Activated CD4-positive, alpha-beta T cell treated with anti-CD3 and anti-CD28 coated beads, Interleukin-2, amount 10 ng/mL, durations not matched to agents 7 days and 5 days (primary cell): ENCODE measurements around the gene CNKSR3. TPM values are rescaled to one million over a fixed set of nuclear protein-coding genes. Genes with fewer than 3 reads are reported as not detected.

Experiments used
- CTCF ChIA-PET: fragments of 350-600 bp; sonication (Branson Sonifier 250); formaldehyde crosslinking; loops from one replicate; lab custom pipeline; 2021; ENCODE audit warnings: antibody characterized with exemption; lab: Charles Lee
- POLR2A ChIA-PET: fragments of 350-600 bp; sonication (Branson Sonifier 250); formaldehyde crosslinking; loops from one replicate; lab custom pipeline; 2021; ENCODE audit warnings: antibody characterized with exemption; lab: Charles Lee
- DNase-seq: peaks from one replicate; pipeline ENCODE4 v3.0.0-alpha.2; 2020
- H3K27ac Mint-ChIP-seq: one replicate; pipeline ENCODE4 v1.8.0; 2021; ENCODE audit warnings: mild to moderate bottlenecking, moderate library complexity, mixed read lengths
- H3K27me3 Mint-ChIP-seq: one replicate; pipeline ENCODE4 v1.8.0; 2021; ENCODE audit warnings: mixed read lengths
- H3K36me3 Mint-ChIP-seq: one replicate; pipeline ENCODE4 v1.8.0; 2021; ENCODE audit warnings: low read depth, mixed read lengths
- H3K4me1 Mint-ChIP-seq: one replicate; pipeline ENCODE4 v1.8.0; 2021; ENCODE audit warnings: mixed read lengths
- H3K4me3 Mint-ChIP-seq: one replicate; pipeline ENCODE4 v1.8.0; 2021; ENCODE audit warnings: mild to moderate bottlenecking, moderate library complexity, mixed read lengths
- H3K9me3 Mint-ChIP-seq: one replicate; pipeline ENCODE4 v1.8.0; 2021; ENCODE audit warnings: mixed read lengths
- total RNA-seq, 2 experiments: library from RNA; stranded (reverse); gene quantifications; one replicate each; pipeline ENCODE4 v1.2.3, GENCODE V29; 2021

Gene CNKSR3
- total RNA-seq, 2 experiments from 2014 or later: not detected

- no peaks in the 10 kb centered on the region for H3K9me3 Mint-ChIP-seq
- DNase-seq: no peak
- H3K27me3 Mint-ChIP-seq: no peaks in the 10 kb centered on the region
- no peak overlapping the region for H3K4me3 Mint-ChIP-seq
- H3K4me1 Mint-ChIP-seq: no peaks in the 10 kb centered on the region
- CTCF ChIA-PET: interaction anchor here (0.6 to 0.7 kb wide), 2 partner anchors 39 to 69 kb away, joined by 3 read pairs; no protein-coding TSS in a partner anchor
- H3K27ac Mint-ChIP-seq: no peak overlapping the region
- POLR2A ChIA-PET: no interaction called here
- no peaks in the 10 kb centered on the region for H3K36me3 Mint-ChIP-seq
Observed at GRCh38 chr6:154446984-154447383, 63.5 kb downstream of the CNKSR3 start.

- no peak overlapping the region for H3K4me3 Mint-ChIP-seq
- H3K9me3 Mint-ChIP-seq: no peaks in the 10 kb centered on the region
- ChIA-PET CTCF (interaction anchor here (1.9 kb wide), 1 partner anchor 11 kb away, joined by 5 read pairs; no protein-coding TSS in a partner anchor), POLR2A (interaction anchor here (1.0 kb wide), 1 partner anchor 14 kb away, joined by 3 read pairs; no protein-coding TSS in a partner anchor)
- no peaks in the 10 kb centered on the region for H3K27me3 Mint-ChIP-seq
- no peaks in the 10 kb centered on the region for H3K36me3 Mint-ChIP-seq
- H3K27ac Mint-ChIP-seq: no peak overlapping the region
- no peak for DNase-seq
- H3K4me1 Mint-ChIP-seq: no peaks in the 10 kb centered on the region
Observed at GRCh38 chr6:154445417-154445816, 65.1 kb downstream of the CNKSR3 start.

- Mint-ChIP-seq H3K36me3 (no peaks in the 10 kb centered on the region), H3K27me3 (no peaks in the 10 kb centered on the region), H3K27ac (no peak overlapping the region), H3K4me3 (no peak overlapping the region), H3K4me1 (no peaks in the 10 kb centered on the region), H3K9me3 (no peaks in the 10 kb centered on the region)
- POLR2A ChIA-PET: no interaction called here
- CTCF ChIA-PET: no interaction called here
- no peak for DNase-seq
Observed at GRCh38 chr6:154441995-154442310, 68.5 kb downstream of the CNKSR3 start.

- H3K4me3 Mint-ChIP-seq: no peak overlapping the region
- CTCF ChIA-PET: interaction anchor here (0.7 kb wide), 1 partner anchor 9 kb away, joined by 3 read pairs; no protein-coding TSS in a partner anchor
- H3K36me3 Mint-ChIP-seq: no peaks in the 10 kb centered on the region
- POLR2A ChIA-PET: no interaction called here
- no peaks in the 10 kb centered on the region for H3K9me3 Mint-ChIP-seq
- no peak for DNase-seq
- H3K27ac Mint-ChIP-seq: no peak overlapping the region
- no peaks in the 10 kb centered on the region for H3K4me1 Mint-ChIP-seq
- H3K27me3 Mint-ChIP-seq: no peaks in the 10 kb centered on the region
Observed at GRCh38 chr6:154440422-154441043, 70.0 kb downstream of the CNKSR3 start.

GRCh38 chr6:154440022-154440421 is 70.5 kb downstream of the CNKSR3 start:
- Mint-ChIP-seq H3K27me3 (no peaks in the 10 kb centered on the region), H3K27ac (no peak overlapping the region), H3K36me3 (no peaks in the 10 kb centered on the region), H3K4me3 (no peak overlapping the region), H3K9me3 (no peaks in the 10 kb centered on the region), H3K4me1 (no peaks in the 10 kb centered on the region)
- no peak for DNase-seq
- CTCF ChIA-PET: no interaction called here
- POLR2A ChIA-PET: no interaction called here

GRCh38 chr6:154438882-154439415 is 71.5 kb downstream of the CNKSR3 start:
- CTCF ChIA-PET: no interaction called here
- no peaks in the 10 kb centered on the region for H3K9me3 Mint-ChIP-seq

GRCh38 chr6:154435400-154435945 is 75.0 kb downstream of the CNKSR3 start:
- Mint-ChIP-seq H3K9me3 (no peaks in the 10 kb centered on the region), H3K4me1 (no peaks in the 10 kb centered on the region), H3K4me3 (no peak overlapping the region), H3K27me3 (peaks cover 2% of the 10 kb centered on the region), H3K27ac (no peak overlapping the region), H3K36me3 (no peaks in the 10 kb centered on the region)
- ChIA-PET CTCF (no interaction called here), POLR2A (no interaction called here)
- DNase-seq: no peak

More at GRCh38 chr6:154438882-154439415, 71.5 kb downstream of the CNKSR3 start:
- H3K4me3 Mint-ChIP-seq: no peak overlapping the region
- H3K27me3 Mint-ChIP-seq: no peaks in the 10 kb centered on the region
- no peaks in the 10 kb centered on the region for H3K36me3 Mint-ChIP-seq
- H3K27ac Mint-ChIP-seq: no peak overlapping the region
- DNase-seq: no peak
- POLR2A ChIA-PET: no interaction called here
- H3K4me1 Mint-ChIP-seq: no peaks in the 10 kb centered on the region

GRCh38 chr6:154434662-154435061 is 75.8 kb downstream of the CNKSR3 start:
- Mint-ChIP-seq H3K27ac (no peak overlapping the region), H3K36me3 (no peaks in the 10 kb centered on the region), H3K4me3 (no peak overlapping the region), H3K27me3 (peaks cover 2% of the 10 kb centered on the region), H3K9me3 (no peaks in the 10 kb centered on the region), H3K4me1 (no peaks in the 10 kb centered on the region)
- no peak for DNase-seq
- ChIA-PET CTCF (interaction anchor here (1.6 kb wide), 1 partner anchor 10 kb away, joined by 5 read pairs; no protein-coding TSS in a partner anchor), POLR2A (no interaction called here)

GRCh38 chr6:154433477-154434241 is 76.8 kb downstream of the CNKSR3 start:
- Mint-ChIP-seq H3K4me1 (no peaks in the 10 kb centered on the region), H3K36me3 (no peaks in the 10 kb centered on the region), H3K9me3 (no peaks in the 10 kb centered on the region), H3K27ac (no peak overlapping the region), H3K4me3 (no peak overlapping the region), H3K27me3 (peaks cover 2% of the 10 kb centered on the region)
- POLR2A ChIA-PET: no interaction called here
- CTCF ChIA-PET: interaction anchor here (1.6 kb wide), 1 partner anchor 11 kb away, joined by 5 read pairs; no protein-coding TSS in a partner anchor
- DNase-seq: no peak

GRCh38 chr6:154432533-154433476 is 77.7 kb downstream of the CNKSR3 start:
- Mint-ChIP-seq H3K27ac (no peak overlapping the region), H3K36me3 (no peaks in the 10 kb centered on the region)
- POLR2A ChIA-PET: no interaction called here

GRCh38 chr6:154430481-154430919 is 80.0 kb downstream of the CNKSR3 start:
- CTCF ChIA-PET: no interaction called here
- Mint-ChIP-seq H3K27ac (no peak overlapping the region), H3K9me3 (no peaks in the 10 kb centered on the region), H3K4me3 (no peak overlapping the region), H3K27me3 (peaks cover 4% of the 10 kb centered on the region), H3K36me3 (no peaks in the 10 kb centered on the region), H3K4me1 (no peaks in the 10 kb centered on the region)
- POLR2A ChIA-PET: interaction anchor here (0.5 to 0.6 kb wide), 2 partner anchors 161 to 1810 kb away, joined by 4 to 18 read pairs; no protein-coding TSS in a partner anchor
- no peak for DNase-seq

More at GRCh38 chr6:154432533-154433476, 77.7 kb downstream of the CNKSR3 start:
- Mint-ChIP-seq H3K4me1 (no peaks in the 10 kb centered on the region), H3K4me3 (no peak overlapping the region), H3K27me3 (peaks cover 2% of the 10 kb centered on the region), H3K9me3 (no peaks in the 10 kb centered on the region)
- CTCF ChIA-PET: no interaction called here
- no peak for DNase-seq

- Mint-ChIP-seq H3K9me3 (no peaks in the 10 kb centered on the region), H3K4me3 (no peak overlapping the region), H3K27me3 (peaks cover 4% of the 10 kb centered on the region), H3K27ac (no peak overlapping the region), H3K4me1 (no peaks in the 10 kb centered on the region), H3K36me3 (no peaks in the 10 kb centered on the region)
- CTCF ChIA-PET: no interaction called here
- POLR2A ChIA-PET: no interaction called here
- DNase-seq: no peak
Observed at GRCh38 chr6:154429711-154430110, 80.8 kb downstream of the CNKSR3 start.
